Measurements from ENCODE around the gene MYL7. TPM values are rescaled to one million over a fixed set of nuclear protein-coding genes. Genes with fewer than 3 reads are reported as not detected.

Gene MYL7
- total and polyA plus RNA-seq, 9 of the 15 experiments (the other 6 are each of a cell fraction or from before 2014, with no cell fraction given): not detected

GRCh38 chr7:44183386-44183785 lies 42.3 kb upstream of the MYL7 start:
- in situ Hi-C loops (cut with MboI): no loop called here
- Histone ChIP-seq H3K4me1 (replicated peaks in 1 of 2; ENCODE audit: control insufficient read depth in 2 of 2, insufficient read depth in 2 of 2, low read length in 2 of 2) (no peaks in the 10 kb centered on the region), H3K4me3 (no peak overlapping the region), H3K9ac (ENCODE audit: insufficient read depth in 1 of 2, low read depth in 2 of 2, low read length in 2 of 2) (no peak overlapping the region), H3K9me3 (replicated peaks; ENCODE audit: control insufficient read depth, insufficient read depth, low read depth, low read length) (peaks cover 10% of the 10 kb centered on the region), H2AFZ (ENCODE audit: low read depth, low read length) (no peak overlapping the region), H3K36me3 (ENCODE audit: control insufficient read depth, insufficient read depth, low read length) (no peaks in the 10 kb centered on the region), H4K20me1 (replicated peaks; ENCODE audit: control insufficient read depth, insufficient read depth, low read length) (no peaks in the 10 kb centered on the region), H3K79me2 (ENCODE audit: control insufficient read depth, insufficient read depth, low read length) (no peaks in the 10 kb centered on the region), H3K4me2 (ENCODE audit: insufficient read depth, low read length) (no peak overlapping the region), H3K9me1 (ENCODE audit: control insufficient read depth, insufficient read depth, low read length) (no peaks in the 10 kb centered on the region), H3K27me3 (ENCODE audit: control insufficient read depth in 2 of 2, insufficient read depth in 2 of 2, low read length in 2 of 2) (peaks cover 8 to 31% of the 10 kb centered on the region in 2 experiments; a peak in 3 of 5 replicates), H3K27ac (ENCODE audit: extremely low read depth, low read depth, low read length) (no peak overlapping the region)
- ATAC-seq (no peak), FAIRE-seq (no peak), DNase-seq (ENCODE audit: extremely low read depth in 1 of 4, low spot score in 3 of 4) (no peak)
- CTCF ChIA-PET (ENCODE audit: low intra/inter-chr PET ratio): no interaction called here
- intact Hi-C loops (cut with micrococcal nuclease): no loop called here
- TF ChIP-seq ZNF655 (CRISPR knock-in tag; IDR thresholded peaks at IDR 0.05) (no peak), RBM17 (IDR thresholded peaks at IDR 0.05; ENCODE audit: borderline replicate concordance, low read depth, low read length) (no peak), PURB (CRISPR knock-in tag; IDR thresholded peaks at IDR 0.05; ENCODE audit: low read depth) (no peak), CTBP1 (IDR thresholded peaks at IDR 0.05; ENCODE audit: borderline replicate concordance) (no peak), ZKSCAN3 (CRISPR knock-in tag; IDR thresholded peaks at IDR 0.05) (no peak), TARDBP (IDR thresholded peaks at IDR 0.05) (no peak), MTA2 (IDR thresholded peaks at IDR 0.05; ENCODE audit: low read depth) (no peak), ZBTB9 (CRISPR knock-in tag; IDR thresholded peaks at IDR 0.05) (no peak), BRF1 (IDR thresholded peaks at IDR 0.05; ENCODE audit: borderline replicate concordance, extremely low read depth, insufficient read length) (no peak), ZNF668 (CRISPR knock-in tag; IDR thresholded peaks at IDR 0.05) (no peak)
- no TSS peak for BruUV-seq (replicated peaks)
- WGBS (ENCODE audit: insufficient coverage, low coverage, missing lambda C conversion rate): 16% methylated on average over 2 of the region's 2 CpGs
- POLR2A ChIA-PET: no interaction called here
